Kidney (tissue), 14 donors: ENCODE results near the gene NRP1. TPM values are rescaled to one million over a fixed set of nuclear protein-coding genes. Genes with fewer than 3 reads are reported as not detected.
A peak's percentile ranks its signal among the peaks of the same experiment; 100 is the strongest.
"Not testable (repeated sequence)": the region's sequence is repeated elsewhere in the genome, so short reads cannot be mapped to it uniquely, and the experiment has no call there.

Source experiments
- DNase-seq, 5 donors: peaks; one replicate each; pipeline ENCODE4 v3.0.0-alpha.2; 2013 to 2020
- FAIRE-seq: peaks from 2 replicates; lab custom pipeline; 2012; peaks lifted over from hg19 to GRCh38; lab: Jason Lieb, UNC
- H3K27ac ChIP-seq, 2 donors: one replicate each; pipeline ENCODE4 v1.7.0; 2013; ENCODE audit warnings: low read depth in 2 of 2, low read length in 2 of 2, inconsistent platforms in 1 of 2
- H3K27me3 ChIP-seq: one replicate; pipeline ENCODE4 v1.7.1; 2013; ENCODE audit warnings: low read length, inconsistent platforms; ENCODE audit not compliant: control insufficient read depth, insufficient read depth
- H3K36me3 ChIP-seq, 3 donors: one replicate each; pipeline versions ENCODE4 v1.7.0 to v1.7.1; 2013; ENCODE audit warnings: low read length in 3 of 3, control low read depth in 1 of 3, inconsistent platforms in 1 of 3; ENCODE audit not compliant: insufficient read depth in 3 of 3, control insufficient read depth in 2 of 3
- H3K4me1 ChIP-seq, 3 donors: one replicate each; pipeline versions ENCODE4 v1.7.0 to v1.7.1; 2013; ENCODE audit warnings: low read length in 3 of 3, inconsistent platforms in 1 of 3, low read depth in 1 of 3; ENCODE audit not compliant: control insufficient read depth in 2 of 3, insufficient read depth in 2 of 3
- H3K4me3 ChIP-seq, 3 donors: one replicate each; pipeline versions ENCODE4 v1.7.0 to v1.8.1; 2013; ENCODE audit warnings: low read length in 3 of 3, control low read depth in 1 of 3, inconsistent platforms in 1 of 3
- H3K9ac ChIP-seq, 3 donors: one replicate each; pipeline versions ENCODE4 v1.7.0 to v1.7.1; 2013; ENCODE audit warnings: low read length in 3 of 3, control low read depth in 1 of 3, inconsistent platforms in 1 of 3
- H3K9me3 ChIP-seq, 3 donors: one replicate each; pipeline versions ENCODE4 v1.7.0 to v1.7.1; 2013; ENCODE audit warnings: low read length in 3 of 3, control low read depth in 1 of 3, inconsistent platforms in 1 of 3; ENCODE audit not compliant: control insufficient read depth in 2 of 3, insufficient read depth in 1 of 3
- intact Hi-C: fragments of 100-400 bp; cut with DNase I; formaldehyde crosslinking; loops from one replicate; pipeline ENCODE4 v1.11.1; 2022
- polyA plus RNA-seq: library from polyadenylated mRNA; stranded (reverse); fragments of 350-450 nt; fragmentation: Illumina TruSeq; extraction: RNeasy Lipid Tissue Mini Kit (QIAGEN cat#74804); gene quantifications from one replicate; pipeline ENCODE4 v1.2.3, GENCODE V29; 2014; ENCODE audit warnings: low read depth, low replicate concordance; ENCODE audit not compliant: insufficient read depth
- total RNA-seq: library from RNA; stranded (reverse); fragmentation: NEBNext Ultra II Directional; extraction: Animal tissue kit (Norgen Biotek cat#: 25700); gene quantifications from one replicate; pipeline ENCODE4 v1.2.1, GENCODE V29; 2021
- TF ChIP-seq, protein P1 (sequence below): IDR thresholded peaks from 3 replicates; pipeline ENCODE4 v1.5.1; 2012; ENCODE audit warnings: mild to moderate bottlenecking, moderate library complexity, borderline replicate concordance; ENCODE audit not compliant: insufficient read depth; ENCODE audit errors: extremely low read depth
- donor health status: control.
- donor health status: control.
- donor health status: control.
- donor health status: control.
- donor health status: control.
- donor health status: DM: yes; HTN: yes; CAD: no.
- donor health status: Normal renal cell carcinoma (clear cell type).

The NRP1 gene
- total and polyA plus RNA-seq, 2 donors from 2014 or later = 40.5 to 243 TPM

DNA sequence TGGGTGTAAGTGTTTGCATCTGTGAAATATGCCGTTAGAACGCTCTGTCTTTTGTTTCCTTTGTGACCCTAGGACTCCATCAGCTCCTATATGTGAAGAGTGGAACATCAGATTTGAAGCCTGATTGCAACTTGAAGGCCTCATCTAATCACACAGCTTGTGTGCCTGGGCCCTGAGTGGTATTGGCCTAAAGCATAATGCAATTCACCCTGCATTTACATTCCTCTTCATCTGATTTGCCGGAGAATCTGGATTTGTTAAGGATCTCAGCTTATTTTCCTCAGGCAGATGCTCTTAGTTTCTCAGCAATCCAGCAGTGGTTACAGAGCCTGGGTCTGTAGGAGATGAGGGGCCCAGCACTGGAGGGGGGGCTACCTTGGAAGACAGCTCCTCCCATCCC, 193.2 kb downstream of the NRP1 start:
- Histone ChIP-seq H3K27ac (no peak overlapping the region), H3K9me3 (no peaks in the 10 kb centered on the region), H3K36me3 (no peaks in the 10 kb centered on the region), H3K27me3 (no peaks in the 10 kb centered on the region), H3K4me1 (no peaks in the 10 kb centered on the region), H3K4me3 (no peak overlapping the region), H3K9ac (no peak overlapping the region)
- FAIRE-seq (no peak), DNase-seq (no peak)
- intact Hi-C loops = no loop called here
- TF ChIP-seq, protein P1, sequence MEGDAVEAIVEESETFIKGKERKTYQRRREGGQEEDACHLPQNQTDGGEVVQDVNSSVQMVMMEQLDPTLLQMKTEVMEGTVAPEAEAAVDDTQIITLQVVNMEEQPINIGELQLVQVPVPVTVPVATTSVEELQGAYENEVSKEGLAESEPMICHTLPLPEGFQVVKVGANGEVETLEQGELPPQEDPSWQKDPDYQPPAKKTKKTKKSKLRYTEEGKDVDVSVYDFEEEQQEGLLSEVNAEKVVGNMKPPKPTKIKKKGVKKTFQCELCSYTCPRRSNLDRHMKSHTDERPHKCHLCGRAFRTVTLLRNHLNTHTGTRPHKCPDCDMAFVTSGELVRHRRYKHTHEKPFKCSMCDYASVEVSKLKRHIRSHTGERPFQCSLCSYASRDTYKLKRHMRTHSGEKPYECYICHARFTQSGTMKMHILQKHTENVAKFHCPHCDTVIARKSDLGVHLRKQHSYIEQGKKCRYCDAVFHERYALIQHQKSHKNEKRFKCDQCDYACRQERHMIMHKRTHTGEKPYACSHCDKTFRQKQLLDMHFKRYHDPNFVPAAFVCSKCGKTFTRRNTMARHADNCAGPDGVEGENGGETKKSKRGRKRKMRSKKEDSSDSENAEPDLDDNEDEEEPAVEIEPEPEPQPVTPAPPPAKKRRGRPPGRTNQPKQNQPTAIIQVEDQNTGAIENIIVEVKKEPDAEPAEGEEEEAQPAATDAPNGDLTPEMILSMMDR = no peak

DNA sequence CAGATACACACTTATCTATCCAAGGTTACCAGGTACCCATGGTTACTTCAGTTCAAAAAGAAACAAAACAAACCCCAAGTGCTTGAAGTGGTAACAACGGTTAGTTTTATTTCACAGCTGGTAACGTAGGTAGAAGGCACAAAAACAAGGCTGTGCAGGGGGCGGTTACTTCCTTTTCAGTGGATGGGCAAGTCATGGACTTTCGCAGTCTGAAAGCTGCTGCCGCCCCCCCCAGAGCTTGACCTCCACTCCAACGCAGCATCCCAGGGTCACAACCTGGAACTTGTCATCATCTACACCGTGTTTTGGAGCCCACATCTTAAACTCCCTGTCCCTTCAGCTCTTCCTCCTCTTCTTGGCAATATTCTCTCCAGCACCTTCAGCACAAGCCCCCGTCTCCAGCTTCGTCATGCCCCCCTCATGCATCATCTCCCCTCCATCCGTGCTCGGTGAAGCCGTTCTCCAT, 195.3 kb downstream of the NRP1 start:
- TF ChIP-seq, protein P1 = no peak
- FAIRE-seq (no peak), DNase-seq (peak in 1 of 5 donors; percentile 30)
- Histone ChIP-seq H3K9ac (no peak overlapping the region), H3K4me1 (peaks cover 0 to 6% (median 0%) of the 10 kb centered on the region in 3 donors), H3K9me3 (no peaks in the 10 kb centered on the region), H3K27me3 (no peaks in the 10 kb centered on the region), H3K4me3 (no peak overlapping the region), H3K27ac (no peak overlapping the region), H3K36me3 (no peaks in the 10 kb centered on the region)
- intact Hi-C loops = no loop called here

DNA sequence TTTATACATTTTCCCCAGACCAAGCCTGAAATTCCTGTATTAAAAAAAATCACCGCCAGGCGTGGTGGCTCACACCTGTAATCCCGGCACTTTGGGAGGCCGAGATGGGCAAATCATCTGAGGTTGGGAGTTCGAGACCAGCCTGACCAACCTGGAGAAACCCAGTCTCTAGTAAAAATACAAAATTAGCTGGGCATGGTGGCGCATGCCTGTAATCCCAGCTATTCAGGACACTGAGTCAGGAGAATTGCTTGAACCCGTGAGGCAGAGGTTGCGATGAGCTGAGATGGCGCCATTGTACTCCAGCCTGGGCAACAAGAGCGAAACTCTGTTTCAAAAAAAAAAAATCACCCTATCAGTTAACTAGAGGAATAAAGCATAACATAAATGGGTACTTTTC, 195.8 kb downstream of the NRP1 start:
- H3K27me3 ChIP-seq, DNase-seq, FAIRE-seq, H3K4me3 ChIP-seq, H3K27ac ChIP-seq, H3K36me3 ChIP-seq, intact Hi-C loops, H3K9me3 ChIP-seq, H3K9ac ChIP-seq, H3K4me1 ChIP-seq: not testable (repeated sequence)

DNA sequence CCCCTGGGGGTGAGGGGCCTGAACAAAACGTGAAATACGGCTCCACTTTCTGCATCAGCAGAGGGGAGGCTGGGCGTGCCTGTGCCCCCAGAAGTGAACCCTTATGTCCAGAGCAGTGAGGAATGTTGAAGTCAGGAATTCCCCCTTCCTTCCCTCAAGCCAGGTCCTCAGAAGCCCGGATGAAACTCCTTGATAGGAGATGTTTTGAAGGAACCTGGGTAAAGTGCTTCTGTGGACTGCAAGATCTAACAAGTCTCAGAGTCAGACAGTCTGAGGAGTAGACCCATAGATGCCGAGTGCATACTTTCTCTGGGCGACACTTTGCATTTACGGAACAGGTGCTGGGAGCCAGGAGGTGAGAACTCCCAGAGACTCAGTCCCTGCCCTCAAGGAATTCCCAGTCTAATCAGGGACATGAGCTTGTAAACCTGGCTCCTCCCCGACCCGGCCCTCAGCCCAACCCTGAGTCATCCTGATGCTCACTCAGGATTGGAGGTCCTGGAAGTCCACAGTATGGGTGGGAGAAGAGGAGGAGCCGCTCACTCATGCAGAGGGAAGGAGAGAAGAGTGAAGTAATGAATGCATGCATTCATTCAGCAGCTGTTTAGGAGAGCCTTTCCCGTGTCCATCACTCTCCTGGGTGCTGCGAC, 197.0 kb downstream of the NRP1 start:
- no peak overlapping the region for H3K27ac ChIP-seq
- DNase-seq = no peak
- no peaks in the 10 kb centered on the region for H3K9me3 ChIP-seq
- no peak for FAIRE-seq
- no peaks in the 10 kb centered on the region for H3K27me3 ChIP-seq
- intact Hi-C loops = no loop called here
- no peak overlapping the region for H3K4me3 ChIP-seq
- no peak overlapping the region for H3K9ac ChIP-seq
- TF ChIP-seq, protein P1 = no peak
- H3K4me1 ChIP-seq = peaks cover 0 to 7% (median 0%) of the 10 kb centered on the region in 3 donors
- no peaks in the 10 kb centered on the region for H3K36me3 ChIP-seq
